IPS-NIHi7 (cell line): ENCODE data around the gene TMEM187.

Experiments used
- DNase-seq: peaks from one replicate; pipeline ENCODE4 v3.0.0; 2012; ENCODE audit warnings: mixed read lengths; ENCODE audit errors: extremely low spot score

Gene TMEM187

DNA sequence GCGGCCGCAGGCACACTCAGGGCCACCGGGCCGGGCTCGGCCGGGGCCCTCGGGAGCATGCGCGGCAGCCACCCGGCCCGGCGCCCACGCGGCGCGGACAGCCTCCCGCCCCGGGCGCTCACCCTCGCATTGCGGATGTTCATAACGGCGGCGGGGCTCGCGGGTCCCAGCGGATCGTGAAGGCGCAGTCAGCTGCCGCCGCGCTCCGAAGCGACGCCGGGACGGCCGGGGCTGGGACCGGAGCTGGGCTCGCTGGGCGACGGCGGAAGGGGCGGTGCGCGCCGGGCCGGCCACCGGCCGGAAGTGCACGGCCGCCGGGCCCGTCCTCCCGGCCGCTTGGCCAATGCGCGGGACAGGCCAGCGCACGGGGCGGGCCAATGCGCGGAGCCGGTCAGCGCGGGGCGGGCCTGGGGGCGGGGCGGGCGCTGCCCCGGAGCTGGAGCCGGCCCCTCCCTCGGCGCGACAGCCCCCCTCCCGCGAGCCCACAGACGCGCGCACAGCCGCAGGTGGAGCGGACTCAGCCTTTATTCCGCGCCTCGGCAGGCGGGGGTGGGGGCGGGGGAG lies 37.7 kb upstream of the TMEM187 start, which contains the start of gene NAA10:
Gene NAA10, minus strand, starts transcription at position 276 of the 564 bp plus-strand sequence. Its CDS starts 133 bp downstream, at position 143.
- peak; percentile 78 for DNase-seq

GRCh38 chrX:153935326-153935851 lies 37.2 kb upstream of the TMEM187 start:
- no peak for DNase-seq

DNA sequence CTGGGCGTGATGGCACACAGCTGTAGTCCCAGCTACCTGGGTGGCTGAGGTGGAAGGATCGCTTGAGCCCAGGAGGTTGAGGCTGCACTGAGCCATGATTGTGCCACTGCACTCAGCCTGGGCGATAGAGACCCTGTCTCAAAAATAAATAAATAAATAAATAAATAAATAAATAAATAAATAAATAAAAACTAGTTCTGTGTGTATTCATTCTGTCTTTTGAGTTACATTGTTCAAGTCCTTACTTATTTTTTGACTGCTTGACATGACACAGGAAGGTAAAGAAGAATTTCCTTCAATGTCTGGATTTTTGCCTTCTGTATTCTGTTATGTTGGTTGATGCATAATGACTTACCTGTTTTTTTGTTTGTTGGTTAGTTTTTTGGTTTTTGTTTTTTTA lies 35.5 kb upstream of the TMEM187 start:
- DNase-seq: no peak

DNA sequence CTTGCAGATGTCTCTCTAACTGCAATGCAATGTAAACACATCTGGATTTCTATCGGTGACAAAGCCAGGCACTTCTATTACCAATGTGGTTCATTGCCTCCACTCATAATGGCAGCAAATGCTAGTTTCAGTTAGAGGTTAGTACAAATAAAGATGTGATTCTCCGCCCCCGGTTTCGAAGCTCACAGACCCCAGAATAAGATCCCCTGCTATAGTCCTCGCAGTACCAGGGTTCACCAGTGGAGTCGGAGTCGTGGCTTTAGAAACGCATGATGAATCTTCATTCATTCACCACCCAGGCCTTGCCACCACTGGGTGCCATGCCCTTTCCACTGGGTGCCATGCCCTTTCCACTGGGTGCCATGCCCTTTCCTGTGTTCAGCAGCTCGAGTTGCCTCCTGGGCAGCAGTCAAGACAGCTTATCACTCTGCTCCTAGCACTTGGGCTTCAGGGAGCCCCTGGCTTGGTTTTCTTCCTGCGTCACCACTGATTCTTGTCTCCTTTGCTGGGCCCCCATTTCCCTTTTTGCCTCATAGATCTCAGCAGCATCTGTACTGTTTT lies 34.2 kb upstream of the TMEM187 start:
- no peak for DNase-seq

- DNase-seq: no peak
Measured at GRCh38 chrX:153939573-153939972, 33.0 kb upstream of the TMEM187 start.

DNA sequence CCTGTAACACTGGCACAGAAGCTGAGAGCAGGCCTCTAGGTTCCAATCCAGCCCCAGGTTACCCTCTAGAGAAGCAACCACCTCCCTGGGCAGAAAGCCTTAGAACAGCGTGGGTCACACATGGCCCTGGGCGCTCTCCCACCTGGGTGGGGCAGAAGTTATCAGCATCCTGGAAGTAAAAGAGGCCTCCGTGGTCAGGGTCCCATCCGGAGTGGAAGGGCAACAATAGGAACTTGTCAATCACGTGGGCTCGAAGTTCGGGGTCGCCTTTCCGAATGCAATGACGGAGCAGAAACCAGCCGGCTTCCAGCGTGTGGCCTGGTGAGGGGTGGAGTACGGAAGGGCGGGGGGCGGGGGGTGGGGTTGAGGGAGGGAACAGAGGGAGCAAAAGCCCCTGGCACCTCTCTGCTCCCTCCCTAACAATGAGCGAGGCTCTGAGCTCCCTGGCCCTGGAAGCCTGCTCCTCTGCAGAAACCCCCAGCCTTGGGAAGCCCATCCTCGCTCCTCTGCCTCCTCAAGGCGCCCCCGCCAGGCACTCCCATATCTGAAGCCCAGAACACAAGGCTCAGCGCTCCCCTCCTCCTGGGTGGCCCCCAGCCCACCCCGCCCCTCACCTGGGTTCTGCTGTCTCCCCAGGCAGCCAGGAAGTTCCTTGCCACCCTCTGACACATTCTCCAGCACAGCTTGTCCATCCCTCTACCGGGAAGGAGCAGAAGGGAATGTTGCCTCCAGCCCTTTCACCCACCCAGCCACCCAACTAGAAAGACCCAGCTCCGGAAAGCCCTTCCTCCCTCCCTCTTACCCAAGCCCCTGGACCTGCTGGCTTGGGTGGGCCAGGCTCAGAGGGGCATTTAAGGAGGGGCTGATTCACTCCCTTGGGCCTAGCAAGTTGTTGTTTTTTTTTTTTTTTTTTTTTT lies 31.0 kb upstream of the TMEM187 start:
- DNase-seq: no peak

GRCh38 chrX:153944140-153944799 lies 28.3 kb upstream of the TMEM187 start, which contains the start of gene RENBP:
Gene RENBP (minus strand): TSS chrX:153944643. CDS start chrX:153944610, 33 bp downstream.
- DNase-seq: no peak

DNA sequence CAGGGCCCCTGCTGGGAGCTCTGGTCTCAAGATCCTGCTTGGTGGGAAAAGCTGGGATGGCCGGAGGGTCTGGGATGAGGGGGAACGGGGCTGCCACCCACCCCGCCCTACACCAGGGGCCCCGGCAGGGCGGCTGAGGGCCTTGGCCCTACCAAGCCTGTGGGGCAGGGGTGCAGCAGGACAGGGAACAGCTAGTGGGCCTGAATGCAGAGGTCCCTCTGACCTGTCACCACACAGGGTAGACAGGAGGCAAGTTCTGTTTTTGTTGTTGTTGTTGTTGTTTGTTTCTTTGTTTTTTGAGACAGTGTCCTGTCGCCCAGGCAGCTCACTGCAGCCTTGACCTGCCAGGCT lies 27.8 kb upstream of the TMEM187 start:
- DNase-seq: no peak

GRCh38 chrX:153945956-153946943 lies 26.3 kb upstream of the TMEM187 start:
- DNase-seq: no peak

- DNase-seq: peak; percentile 66
Measured at GRCh38 chrX:153947009-153947769, 25.4 kb upstream of the TMEM187 start.

- no peak for DNase-seq
Measured at GRCh38 chrX:153948002-153948466, 24.5 kb upstream of the TMEM187 start.

DNA sequence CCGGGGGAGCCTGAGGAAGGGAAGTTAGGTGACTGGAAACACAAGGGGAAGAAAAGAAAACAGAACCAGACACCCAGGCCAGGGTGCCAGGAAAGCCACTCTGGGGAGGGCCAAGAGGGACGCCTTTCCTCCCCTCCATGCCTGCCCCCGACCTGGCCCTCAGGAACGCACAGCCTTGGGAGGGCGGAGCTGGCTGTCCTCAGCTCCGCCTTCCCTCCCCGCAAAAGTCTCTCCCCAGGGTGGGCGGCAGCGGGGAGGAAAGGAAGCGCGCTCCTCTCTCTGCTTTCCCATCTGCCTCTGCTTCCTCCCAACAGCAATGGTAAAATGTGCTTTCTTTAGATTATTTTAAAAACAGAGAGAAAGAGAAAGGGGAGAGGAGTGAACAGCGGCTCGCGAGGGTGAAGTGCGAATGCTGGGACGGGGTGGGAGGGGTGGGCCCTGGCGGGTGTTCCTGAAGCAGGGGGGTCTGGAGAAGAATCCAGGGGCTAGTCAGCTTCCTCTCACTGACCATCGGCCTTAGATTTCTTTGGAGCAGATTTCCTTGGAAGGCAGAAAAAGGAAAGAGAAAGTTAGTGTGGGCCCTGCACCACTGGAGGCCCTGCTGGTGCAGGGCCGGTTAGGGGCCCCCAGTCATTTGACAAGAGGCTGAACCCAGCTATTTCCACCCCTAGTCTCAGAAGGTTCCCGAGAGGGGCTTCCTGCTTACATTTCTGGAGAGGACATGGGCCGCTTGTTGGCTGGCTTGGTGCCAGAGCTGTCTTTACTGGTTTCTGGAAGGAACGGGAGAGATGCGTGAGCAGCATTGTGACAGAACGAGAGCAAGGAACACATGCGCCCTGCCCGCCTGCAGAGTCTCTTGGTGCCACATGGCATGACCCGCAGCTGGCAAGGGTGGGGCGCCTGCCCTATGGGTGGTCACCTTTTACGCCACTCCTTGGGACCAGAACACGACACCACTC lies 23.4 kb upstream of the TMEM187 start:
- no peak for DNase-seq

- DNase-seq: no peak
Measured at GRCh38 chrX:153950127-153950526, 22.4 kb upstream of the TMEM187 start.

DNA sequence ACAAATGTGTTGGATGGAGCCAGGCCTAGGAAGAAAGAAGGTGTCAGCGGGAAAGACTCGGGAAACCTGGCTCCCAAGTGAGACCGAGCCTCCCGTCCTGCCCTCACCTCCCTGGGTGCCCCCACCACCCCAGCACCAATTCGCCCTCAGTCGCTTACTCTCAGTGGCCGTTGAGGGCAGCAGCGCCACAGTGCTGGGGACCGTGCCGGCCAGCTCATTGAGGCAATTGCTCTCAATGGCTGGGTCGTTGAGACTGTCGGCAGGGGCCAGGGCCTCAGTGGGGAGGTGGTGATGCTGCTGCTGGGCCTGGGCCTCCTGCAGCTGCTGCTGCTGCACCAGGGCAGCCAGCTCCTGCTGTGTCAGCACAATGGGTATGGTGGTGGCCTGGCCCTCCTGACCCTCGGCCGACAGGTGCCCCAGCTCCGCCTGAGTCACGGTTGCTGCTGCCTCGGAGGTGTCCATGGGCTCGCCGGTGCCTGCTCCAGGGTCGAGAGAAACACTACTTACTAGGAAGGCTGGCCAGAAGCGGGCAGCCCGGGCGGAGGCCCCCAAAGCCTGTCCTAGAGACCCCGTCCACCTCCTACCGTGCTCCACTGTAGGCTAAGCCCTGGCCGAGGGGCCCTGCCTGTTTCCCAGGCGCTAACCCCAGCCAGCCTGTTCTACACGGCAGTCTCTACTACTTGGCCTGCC lies 20.7 kb upstream of the TMEM187 start:
- DNase-seq: no peak

DNA sequence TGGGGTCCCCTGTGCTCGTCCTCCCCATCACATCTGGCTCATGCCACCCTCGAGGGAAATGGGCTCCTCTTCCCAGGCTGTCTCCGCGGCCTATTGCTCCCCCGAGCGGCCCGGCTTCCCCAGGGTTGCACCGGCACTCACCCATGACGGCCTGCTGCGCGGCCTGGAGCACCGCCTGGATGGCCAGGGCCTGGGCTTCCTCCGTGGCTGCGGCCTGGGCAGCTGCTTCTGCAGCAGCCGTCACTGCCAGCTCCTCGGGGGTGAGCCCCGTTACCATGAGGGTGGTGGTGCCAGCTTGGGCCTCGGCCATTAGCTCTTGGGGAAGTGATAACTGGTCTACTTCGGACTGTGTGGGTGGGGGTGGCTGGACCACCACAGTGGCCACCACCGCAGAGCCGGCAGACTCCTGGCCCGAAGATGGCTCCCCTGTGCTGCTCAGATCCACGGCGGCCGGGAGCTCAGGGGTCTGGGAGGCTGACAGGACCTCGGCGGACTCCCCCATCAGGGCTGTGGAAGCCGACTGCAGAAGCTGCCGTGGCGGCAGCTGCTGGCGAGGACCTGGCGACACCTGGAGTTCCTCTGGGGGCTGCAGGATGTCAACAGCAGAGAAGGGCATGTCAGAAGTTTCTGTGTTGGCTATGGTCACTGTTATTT lies 20.1 kb upstream of the TMEM187 start:
- DNase-seq: no peak

- peak; percentile 73 for DNase-seq
Measured at GRCh38 chrX:153953342-153953830, 19.2 kb upstream of the TMEM187 start.

DNA sequence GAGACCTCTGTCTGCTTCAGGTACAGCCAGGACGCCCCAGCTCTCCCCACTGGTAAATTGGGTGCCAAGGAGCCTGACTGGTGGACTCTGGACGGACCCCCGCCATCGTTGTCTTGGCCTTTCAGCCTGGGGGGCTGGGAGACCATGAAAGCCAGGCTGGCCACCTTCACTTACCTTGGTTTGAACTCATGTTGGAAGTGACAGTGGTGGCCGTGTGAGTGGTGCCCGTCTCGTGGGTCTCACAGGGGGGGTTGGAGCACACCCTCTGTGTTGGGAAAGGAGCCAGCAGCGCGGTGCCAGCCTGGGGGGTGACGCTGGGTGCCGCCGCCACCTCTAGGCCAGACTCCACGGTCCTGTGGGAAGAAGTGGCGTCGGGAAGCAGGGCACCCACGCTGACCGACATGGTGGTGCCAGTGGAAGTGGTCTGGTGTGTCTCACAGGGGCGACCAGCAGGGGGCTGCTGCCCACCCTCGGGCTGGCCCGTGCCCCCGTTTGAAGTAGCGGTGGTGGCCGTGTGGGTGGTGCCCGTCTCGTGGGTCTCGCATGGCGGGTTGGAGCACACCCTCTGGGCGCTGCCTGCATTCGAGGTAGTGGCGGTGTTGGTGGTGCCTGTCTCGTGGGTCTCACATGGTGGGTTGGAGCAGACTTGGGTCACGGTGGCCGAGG lies 18.5 kb upstream of the TMEM187 start:
- no peak for DNase-seq
